ENCODE measurements around the gene CNBD2.
"Not testable (repeated sequence)": the region's sequence is repeated elsewhere in the genome, so short reads cannot be mapped to it uniquely, and the experiment has no call there.

DNA sequence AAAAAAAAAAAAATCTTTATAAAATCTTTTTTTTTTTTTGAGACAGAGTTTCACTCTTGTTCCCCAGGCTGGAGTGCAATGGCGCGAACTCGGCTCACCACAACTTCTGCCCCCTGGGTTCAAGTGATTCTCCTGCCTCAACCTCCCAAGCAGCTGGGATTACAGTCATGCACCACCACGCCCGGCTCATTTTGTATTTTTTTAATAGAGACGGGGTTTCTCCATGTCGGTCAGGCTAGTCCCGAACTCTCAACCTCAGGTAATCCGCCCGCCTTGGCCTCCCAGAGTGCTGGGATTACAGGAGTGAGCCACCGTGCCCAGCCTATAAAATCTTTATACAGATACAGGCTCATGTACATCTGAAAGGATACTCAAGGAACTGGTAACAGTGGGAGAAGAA is 100.1 kb downstream of the CNBD2 start:
- TF ChIP-seq, protein P1, sequence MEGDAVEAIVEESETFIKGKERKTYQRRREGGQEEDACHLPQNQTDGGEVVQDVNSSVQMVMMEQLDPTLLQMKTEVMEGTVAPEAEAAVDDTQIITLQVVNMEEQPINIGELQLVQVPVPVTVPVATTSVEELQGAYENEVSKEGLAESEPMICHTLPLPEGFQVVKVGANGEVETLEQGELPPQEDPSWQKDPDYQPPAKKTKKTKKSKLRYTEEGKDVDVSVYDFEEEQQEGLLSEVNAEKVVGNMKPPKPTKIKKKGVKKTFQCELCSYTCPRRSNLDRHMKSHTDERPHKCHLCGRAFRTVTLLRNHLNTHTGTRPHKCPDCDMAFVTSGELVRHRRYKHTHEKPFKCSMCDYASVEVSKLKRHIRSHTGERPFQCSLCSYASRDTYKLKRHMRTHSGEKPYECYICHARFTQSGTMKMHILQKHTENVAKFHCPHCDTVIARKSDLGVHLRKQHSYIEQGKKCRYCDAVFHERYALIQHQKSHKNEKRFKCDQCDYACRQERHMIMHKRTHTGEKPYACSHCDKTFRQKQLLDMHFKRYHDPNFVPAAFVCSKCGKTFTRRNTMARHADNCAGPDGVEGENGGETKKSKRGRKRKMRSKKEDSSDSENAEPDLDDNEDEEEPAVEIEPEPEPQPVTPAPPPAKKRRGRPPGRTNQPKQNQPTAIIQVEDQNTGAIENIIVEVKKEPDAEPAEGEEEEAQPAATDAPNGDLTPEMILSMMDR (IDR thresholded peaks at IDR 0.05): not testable (repeated sequence)
- not testable (repeated sequence) for TF ChIP-seq POLR2A (IDR thresholded peaks at IDR 0.05)
